ENCODE results near the gene MACROD2. TPM values are rescaled to one million over a fixed set of nuclear protein-coding genes. Genes with fewer than 3 reads are reported as not detected.

The MACROD2 gene
- total and polyA plus RNA-seq, 2 of the 4 experiments (the other 2 are of a cell fraction), result not detected

DNA sequence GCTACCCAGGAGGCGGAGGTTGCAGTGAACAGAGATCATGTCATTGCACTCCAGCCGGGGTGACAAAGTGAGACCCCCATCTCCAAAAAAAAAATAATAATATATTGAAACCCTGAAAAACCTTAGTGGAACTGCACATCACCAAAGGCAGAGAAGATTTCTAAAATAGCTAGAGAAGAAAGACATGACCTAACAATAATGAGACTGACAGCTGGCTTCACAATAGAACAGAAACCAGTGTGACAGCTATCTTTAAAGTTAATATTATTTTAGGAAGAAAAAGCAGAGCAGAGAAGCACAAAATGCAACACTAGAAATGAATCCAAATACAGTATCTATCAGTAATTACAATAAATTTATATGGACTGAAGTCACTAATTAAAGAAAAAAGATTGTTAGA lies 409.2 kb downstream of the MACROD2 start:
- Histone ChIP-seq H2AK9ac (replicated peaks; ENCODE audit: low read depth, low read length, poor library complexity) (no peak overlapping the region), H3K4ac (ENCODE audit: low read depth, low read length) (no peak overlapping the region), H2BK5ac (ENCODE audit: low read depth, low read length, poor library complexity, severe bottlenecking) (no peak overlapping the region), H3K9me1 (ENCODE audit: insufficient read depth, low read length) (no peaks in the 10 kb centered on the region; the same call in 1 of the 2 replicates), H3K18ac (ENCODE audit: low read depth, low read length) (no peak overlapping the region), H4K5ac (ENCODE audit: low read depth, low read length) (no peak overlapping the region), H3K9ac (ENCODE audit: low read depth, low read length) (no peak overlapping the region), H2AFZ (replicated peaks; ENCODE audit: low read length, poor library complexity) (no peak overlapping the region), H3K27me3 (ENCODE audit: control insufficient read depth, insufficient read depth, low read length) (no peaks in the 10 kb centered on the region), H3K14ac (replicated peaks; ENCODE audit: low read depth, low read length) (no peak overlapping the region), H3K23ac (ENCODE audit: low read depth, low read length) (no peak overlapping the region), H4K91ac (ENCODE audit: insufficient read depth, low read depth, low read length) (no peak overlapping the region), H2BK20ac (ENCODE audit: low read depth, low read length) (no peak overlapping the region), H3K56ac (ENCODE audit: extremely low read depth, insufficient read depth, low read length) (no peak overlapping the region), H4K20me1 (ENCODE audit: insufficient read depth, low read length) (no peaks in the 10 kb centered on the region), H3K79me1 (ENCODE audit: low read depth in 1 of 2, low read length in 2 of 2) (no peaks in the 10 kb centered on the region), H4K8ac (ENCODE audit: low read depth in 2 of 2, low read length in 2 of 2) (no peak overlapping the region), H3K36me3 (ENCODE audit: control insufficient read depth, insufficient read depth, low read length) (no peaks in the 10 kb centered on the region), H2BK120ac (ENCODE audit: low read depth, low read length) (no peak overlapping the region), H2BK15ac (ENCODE audit: low read depth, low read length) (no peak overlapping the region), H3K9me3 (ENCODE audit: control insufficient read depth, insufficient read depth, low read length) (no peaks in the 10 kb centered on the region), H3K4me2 (ENCODE audit: low read depth, low read length) (no peak overlapping the region), H3K4me1 (ENCODE audit: control insufficient read depth, insufficient read depth, low read length) (no peaks in the 10 kb centered on the region), H2AK5ac (ENCODE audit: low read depth, low read length) (no peak overlapping the region), H3K27ac (ENCODE audit: insufficient read depth, low read length) (no peak overlapping the region), H3K4me3 (ENCODE audit: insufficient read depth, low read depth, low read length) (no peak overlapping the region)
- in situ Hi-C loops (cut with MboI; ENCODE audit: low sequenced_read_pairs) (no loop called here), intact Hi-C loops (cut with micrococcal nuclease) (no loop called here), dilution Hi-C loops (cut with HindIII; ENCODE audit: low sequenced_read_pairs, unreplicated experiment) (no loop called here)
- BruUV-seq (replicated peaks), result no TSS peak
- ChIA-PET CTCF (interaction anchor here (0.6 to 0.7 kb wide), 2 partner anchors 67 to 1127 kb away, joined by 3 read pairs; partner anchors contain the start of gene FLRT3), POLR2A (ENCODE audit: unreplicated experiment) (no interaction called here)
- DNase-seq, result no peak
- WGBS, 2 experiments (ENCODE audit: extremely low coverage in 2 of 2, insufficient read length in 1 of 2), result no CpG with 5 or more reads among the region's 2 CpGs
- ATAC-seq (ENCODE audit: low read depth), result no peak
- TF ChIP-seq BHLHE40 (IDR thresholded peaks at IDR 0.05; ENCODE audit: low read depth, low read length) (no peak), MXI1 (IDR thresholded peaks at IDR 0.05; ENCODE audit: borderline replicate concordance, low read depth, low read length) (no peak), RFX5 (IDR thresholded peaks at IDR 0.05; ENCODE audit: low read depth, low read length) (no peak), POLR2A (IDR thresholded peaks at IDR 0.05; ENCODE audit: low read depth, low read length) (no peak), RCOR1 (IDR thresholded peaks at IDR 0.05; ENCODE audit: insufficient replicate concordance, low read length) (no peak), SMC3 (IDR thresholded peaks at IDR 0.05; ENCODE audit: low read depth, low read length) (no peak), CEBPB (IDR thresholded peaks at IDR 0.05; ENCODE audit: low read depth, low read length) (no peak)
- TF ChIP-seq, protein P1, sequence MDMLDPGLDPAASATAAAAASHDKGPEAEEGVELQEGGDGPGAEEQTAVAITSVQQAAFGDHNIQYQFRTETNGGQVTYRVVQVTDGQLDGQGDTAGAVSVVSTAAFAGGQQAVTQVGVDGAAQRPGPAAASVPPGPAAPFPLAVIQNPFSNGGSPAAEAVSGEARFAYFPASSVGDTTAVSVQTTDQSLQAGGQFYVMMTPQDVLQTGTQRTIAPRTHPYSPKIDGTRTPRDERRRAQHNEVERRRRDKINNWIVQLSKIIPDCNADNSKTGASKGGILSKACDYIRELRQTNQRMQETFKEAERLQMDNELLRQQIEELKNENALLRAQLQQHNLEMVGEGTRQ (IDR thresholded peaks at IDR 0.05; ENCODE audit: low read depth, low read length), result no peak
- TF ChIP-seq, protein P2, sequence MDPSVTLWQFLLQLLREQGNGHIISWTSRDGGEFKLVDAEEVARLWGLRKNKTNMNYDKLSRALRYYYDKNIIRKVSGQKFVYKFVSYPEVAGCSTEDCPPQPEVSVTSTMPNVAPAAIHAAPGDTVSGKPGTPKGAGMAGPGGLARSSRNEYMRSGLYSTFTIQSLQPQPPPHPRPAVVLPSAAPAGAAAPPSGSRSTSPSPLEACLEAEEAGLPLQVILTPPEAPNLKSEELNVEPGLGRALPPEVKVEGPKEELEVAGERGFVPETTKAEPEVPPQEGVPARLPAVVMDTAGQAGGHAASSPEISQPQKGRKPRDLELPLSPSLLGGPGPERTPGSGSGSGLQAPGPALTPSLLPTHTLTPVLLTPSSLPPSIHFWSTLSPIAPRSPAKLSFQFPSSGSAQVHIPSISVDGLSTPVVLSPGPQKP (IDR thresholded peaks at IDR 0.05; ENCODE audit: borderline replicate concordance, low read depth, low read length), result no peak
- TF ChIP-seq, protein P3, sequence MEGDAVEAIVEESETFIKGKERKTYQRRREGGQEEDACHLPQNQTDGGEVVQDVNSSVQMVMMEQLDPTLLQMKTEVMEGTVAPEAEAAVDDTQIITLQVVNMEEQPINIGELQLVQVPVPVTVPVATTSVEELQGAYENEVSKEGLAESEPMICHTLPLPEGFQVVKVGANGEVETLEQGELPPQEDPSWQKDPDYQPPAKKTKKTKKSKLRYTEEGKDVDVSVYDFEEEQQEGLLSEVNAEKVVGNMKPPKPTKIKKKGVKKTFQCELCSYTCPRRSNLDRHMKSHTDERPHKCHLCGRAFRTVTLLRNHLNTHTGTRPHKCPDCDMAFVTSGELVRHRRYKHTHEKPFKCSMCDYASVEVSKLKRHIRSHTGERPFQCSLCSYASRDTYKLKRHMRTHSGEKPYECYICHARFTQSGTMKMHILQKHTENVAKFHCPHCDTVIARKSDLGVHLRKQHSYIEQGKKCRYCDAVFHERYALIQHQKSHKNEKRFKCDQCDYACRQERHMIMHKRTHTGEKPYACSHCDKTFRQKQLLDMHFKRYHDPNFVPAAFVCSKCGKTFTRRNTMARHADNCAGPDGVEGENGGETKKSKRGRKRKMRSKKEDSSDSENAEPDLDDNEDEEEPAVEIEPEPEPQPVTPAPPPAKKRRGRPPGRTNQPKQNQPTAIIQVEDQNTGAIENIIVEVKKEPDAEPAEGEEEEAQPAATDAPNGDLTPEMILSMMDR (conservative IDR thresholded peaks at IDR 0.05; ENCODE audit: low read depth, low read length), result no peak

All from IMR-90 (cell line).